ENCODE measurements around the gene OPN1SW. TPM values are rescaled to one million over a fixed set of nuclear protein-coding genes. Genes with fewer than 3 reads are reported as not detected.
A peak's percentile ranks its signal among the peaks of the same experiment; 100 is the strongest.

OPN1SW gene, protein sequence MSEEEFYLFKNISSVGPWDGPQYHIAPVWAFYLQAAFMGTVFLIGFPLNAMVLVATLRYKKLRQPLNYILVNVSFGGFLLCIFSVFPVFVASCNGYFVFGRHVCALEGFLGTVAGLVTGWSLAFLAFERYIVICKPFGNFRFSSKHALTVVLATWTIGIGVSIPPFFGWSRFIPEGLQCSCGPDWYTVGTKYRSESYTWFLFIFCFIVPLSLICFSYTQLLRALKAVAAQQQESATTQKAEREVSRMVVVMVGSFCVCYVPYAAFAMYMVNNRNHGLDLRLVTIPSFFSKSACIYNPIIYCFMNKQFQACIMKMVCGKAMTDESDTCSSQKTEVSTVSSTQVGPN
- polyA plus RNA-seq, result under 1 TPM in 1 of 4 donors, not detected in 3; 0.13 TPM
- long read RNA-seq, donor 1, partial matches to known transcripts, result 50 of 110 reads
- long read RNA-seq, donor 1, other reads (novel, unspliced or antisense), result 60 of 110 reads
- long read RNA-seq, donor 2, result 0 reads
- long read RNA-seq, donor 3, result 0 reads
- long read RNA-seq, donor 4, result 0 reads
- long read RNA-seq, donor 5, result 0 reads
- long read RNA-seq, donor 6, result 0 reads
- long read RNA-seq, donor 7, result 0 reads
- long read RNA-seq, donor 8, result 0 reads
- long read RNA-seq, donor 9, result 0 reads
- long read RNA-seq, donor 10, result 0 reads

DNA sequence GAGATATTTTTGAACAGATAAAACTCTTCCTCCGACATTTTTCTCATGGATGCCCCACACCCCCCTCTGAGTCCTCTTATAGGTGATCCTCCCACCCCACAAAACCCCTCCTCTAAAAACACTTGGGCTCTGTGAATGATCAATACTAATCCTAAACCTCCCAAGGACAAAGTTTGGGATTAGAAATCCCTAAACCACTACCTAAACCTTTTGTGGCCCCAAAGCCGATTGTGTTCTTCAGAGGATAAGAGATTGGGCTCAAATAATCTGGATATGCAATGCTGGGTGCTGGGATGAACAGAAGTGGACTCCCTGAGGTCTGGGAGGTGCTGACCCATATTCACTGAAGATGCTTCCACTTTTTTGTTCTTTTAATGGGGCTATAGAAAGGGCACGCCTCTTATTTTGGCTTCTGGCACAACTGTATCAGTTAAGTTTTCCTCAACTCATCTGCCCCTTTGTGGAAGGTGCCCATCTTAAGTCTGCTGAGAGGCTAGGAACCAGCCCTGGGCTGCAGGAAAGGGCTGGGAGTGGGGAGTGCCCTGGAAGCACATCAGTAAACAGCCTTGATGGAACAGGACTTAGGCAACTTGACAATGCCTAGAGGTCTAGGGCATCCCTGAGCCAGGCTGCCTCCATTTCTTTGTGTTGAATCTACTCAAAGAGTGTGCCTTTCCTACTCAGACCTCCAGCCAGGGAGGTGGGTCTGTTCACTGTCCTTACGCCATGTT is at the start of gene OPN1SW:
OPN1SW (minus strand) TSS at position 51 of the 731 bp plus-strand sequence; CDS start at position 38, 13 bp downstream.
- H3K4me1 ChIP-seq (ENCODE audit: control insufficient read depth in 3 of 3, insufficient read depth in 2 of 3, low read depth in 1 of 3, low read length in 2 of 3), result no peaks in the 10 kb centered on the region
- no peak within 1 kb of the TSS for H3K27ac ChIP-seq (ENCODE audit: low read depth in 1 of 3, low read length in 2 of 3)
- FAIRE-seq (no peak), DNase-seq (no peak)
- no peak within 1 kb of the TSS for H3K4me3 ChIP-seq (ENCODE audit: low read depth in 1 of 3, low read length in 3 of 3)
- 94 to 97% (median 97%) methylated on average over 4 of the region's 4 CpGs for WGBS, 3 donors
- no peaks in the 10 kb centered on the region for H3K9me3 ChIP-seq (ENCODE audit: control insufficient read depth in 2 of 2, insufficient read depth in 1 of 2, low read depth in 1 of 2, low read length in 1 of 2)
- no peaks in the 10 kb centered on the region for H3K27me3 ChIP-seq (ENCODE audit: control insufficient read depth in 3 of 3, insufficient read depth in 3 of 3, low read length in 3 of 3)
- H3K36me3 ChIP-seq (ENCODE audit: control insufficient read depth in 3 of 3, insufficient read depth in 2 of 3, low read depth in 1 of 3, low read length in 3 of 3), result peaks cover 2 to 11% (median 9%) of the 10 kb centered on the region in 3 donors

DNA sequence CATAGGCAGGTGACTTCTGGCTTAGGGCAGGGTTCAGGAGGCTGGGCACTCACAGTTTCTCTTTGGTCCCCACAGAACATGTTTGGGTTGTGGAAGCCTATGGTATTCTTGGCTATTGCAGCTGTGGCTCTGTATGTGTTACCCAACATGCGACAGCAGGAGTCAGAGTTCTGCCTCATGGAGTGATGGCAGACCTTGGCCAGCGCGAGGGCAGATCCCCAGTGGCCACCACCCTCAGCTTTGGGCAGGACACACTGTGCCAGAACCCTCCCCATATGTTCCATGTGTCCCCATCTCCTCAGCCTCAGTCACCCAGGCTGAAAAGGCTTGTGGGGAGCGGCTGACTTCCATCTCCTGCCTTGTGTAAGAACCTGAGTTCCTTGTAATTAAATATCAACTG is 46.1 kb upstream of the OPN1SW start:
- peaks cover 0 to 2% (median 0%) of the 10 kb centered on the region in 3 donors for H3K27me3 ChIP-seq (ENCODE audit: control insufficient read depth in 3 of 3, insufficient read depth in 3 of 3, low read length in 3 of 3)
- peaks cover 0 to 9% (median 0%) of the 10 kb centered on the region in 3 donors for H3K4me1 ChIP-seq (ENCODE audit: control insufficient read depth in 3 of 3, insufficient read depth in 2 of 3, low read depth in 1 of 3, low read length in 2 of 3)
- no peaks in the 10 kb centered on the region for H3K36me3 ChIP-seq (ENCODE audit: control insufficient read depth in 3 of 3, insufficient read depth in 2 of 3, low read depth in 1 of 3, low read length in 3 of 3)
- no peak overlapping the region for H3K4me3 ChIP-seq (ENCODE audit: low read depth in 1 of 3, low read length in 3 of 3)
- DNase-seq (no peak), FAIRE-seq (no peak)
- 90 to 100% (median 95%) methylated on average over 4 of the region's 4 CpGs for WGBS, 3 donors
- no peaks in the 10 kb centered on the region for H3K9me3 ChIP-seq (ENCODE audit: control insufficient read depth in 2 of 2, insufficient read depth in 1 of 2, low read depth in 1 of 2, low read length in 1 of 2)
- no peak overlapping the region for H3K27ac ChIP-seq (ENCODE audit: low read depth in 1 of 3, low read length in 2 of 3)

DNA sequence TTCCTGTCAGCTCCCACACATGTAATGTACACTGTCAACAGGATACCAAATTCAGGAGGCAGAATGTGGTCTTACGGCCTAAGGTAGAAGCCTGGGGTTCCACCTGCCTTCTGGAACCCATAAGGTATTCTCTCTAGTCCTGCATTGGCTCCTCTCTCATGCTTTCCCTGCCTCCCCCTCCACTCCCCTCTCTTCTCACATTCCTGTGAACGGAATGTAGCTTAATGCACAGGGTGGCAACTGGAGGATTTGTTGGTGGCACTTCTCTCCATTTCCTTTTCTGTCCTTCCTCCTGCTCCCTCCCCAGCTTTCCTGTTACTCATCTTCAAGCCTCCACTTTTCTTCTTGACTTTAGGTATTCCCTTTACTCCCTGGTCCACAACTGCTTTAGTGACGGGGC is 43.1 kb upstream of the OPN1SW start:
- peaks cover 0 to 2% (median 0%) of the 10 kb centered on the region in 3 donors for H3K27me3 ChIP-seq (ENCODE audit: control insufficient read depth in 3 of 3, insufficient read depth in 3 of 3, low read length in 3 of 3)
- FAIRE-seq, result no peak
- no peaks in the 10 kb centered on the region for H3K9me3 ChIP-seq (ENCODE audit: control insufficient read depth in 2 of 2, insufficient read depth in 1 of 2, low read depth in 1 of 2, low read length in 1 of 2)
- peaks cover 0 to 3% (median 0%) of the 10 kb centered on the region in 3 donors for H3K4me1 ChIP-seq (ENCODE audit: control insufficient read depth in 3 of 3, insufficient read depth in 2 of 3, low read depth in 1 of 3, low read length in 2 of 3)
- H3K36me3 ChIP-seq (ENCODE audit: control insufficient read depth in 3 of 3, insufficient read depth in 2 of 3, low read depth in 1 of 3, low read length in 3 of 3), result no peaks in the 10 kb centered on the region
- H3K4me3 ChIP-seq (ENCODE audit: low read depth in 1 of 3, low read length in 3 of 3), result no peak overlapping the region
- WGBS, 3 donors, result 79 to 88% (median 86%) methylated on average over 3 of the region's 3 CpGs
- no peak overlapping the region for H3K27ac ChIP-seq (ENCODE audit: low read depth in 1 of 3, low read length in 2 of 3)
- no peak for DNase-seq

DNA sequence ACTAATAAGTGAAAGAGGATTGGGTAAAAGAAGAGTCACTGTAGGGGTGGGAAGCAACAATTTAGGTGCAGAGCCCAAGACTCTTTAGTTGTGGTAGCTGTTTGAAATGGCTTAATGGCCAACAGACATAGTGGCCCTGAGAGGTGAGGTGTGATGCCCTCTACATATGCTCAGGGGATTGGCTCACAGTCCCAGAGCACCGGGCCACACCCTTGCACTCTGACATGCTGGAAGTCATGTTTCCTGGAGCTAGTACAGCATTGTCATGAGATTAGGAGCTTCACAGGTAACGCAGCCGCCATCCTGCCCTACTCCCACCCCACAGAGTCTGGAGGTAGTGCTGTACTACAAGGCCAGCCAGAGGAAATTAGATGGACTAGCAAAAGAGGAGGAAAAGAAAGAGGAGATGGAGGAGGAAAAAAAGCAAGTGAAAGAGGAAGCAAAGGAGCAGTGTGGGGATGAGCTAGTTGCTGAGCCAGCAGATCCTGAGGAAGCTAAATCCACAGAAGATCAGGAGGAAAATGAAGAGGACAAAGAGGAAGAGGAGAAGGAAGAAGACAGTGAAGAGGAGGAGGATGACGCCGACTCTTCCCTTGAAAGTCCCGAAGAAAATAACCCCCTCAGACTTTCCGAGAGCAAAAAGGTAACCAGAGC is 39.8 kb upstream of the OPN1SW start:
- no peak for FAIRE-seq
- Histone ChIP-seq H3K9me3 (ENCODE audit: control insufficient read depth in 2 of 2, insufficient read depth in 1 of 2, low read depth in 1 of 2, low read length in 1 of 2) (no peaks in the 10 kb centered on the region), H3K27me3 (ENCODE audit: control insufficient read depth in 3 of 3, insufficient read depth in 3 of 3, low read length in 3 of 3) (no peaks in the 10 kb centered on the region), H3K4me3 (ENCODE audit: low read depth in 1 of 3, low read length in 3 of 3) (no peak overlapping the region), H3K27ac (ENCODE audit: low read depth in 1 of 3, low read length in 2 of 3) (no peak overlapping the region), H3K4me1 (ENCODE audit: control insufficient read depth in 3 of 3, insufficient read depth in 2 of 3, low read depth in 1 of 3, low read length in 2 of 3) (peaks cover 0 to 9% (median 0%) of the 10 kb centered on the region in 3 donors), H3K36me3 (ENCODE audit: control insufficient read depth in 3 of 3, insufficient read depth in 2 of 3, low read depth in 1 of 3, low read length in 3 of 3) (peaks cover 0 to 4% (median 0%) of the 10 kb centered on the region in 3 donors)
- peak; percentile 28 to 33 for DNase-seq
- 69 to 79% (median 75%) methylated on average over 7 of the region's 7 CpGs for WGBS, 3 donors

DNA sequence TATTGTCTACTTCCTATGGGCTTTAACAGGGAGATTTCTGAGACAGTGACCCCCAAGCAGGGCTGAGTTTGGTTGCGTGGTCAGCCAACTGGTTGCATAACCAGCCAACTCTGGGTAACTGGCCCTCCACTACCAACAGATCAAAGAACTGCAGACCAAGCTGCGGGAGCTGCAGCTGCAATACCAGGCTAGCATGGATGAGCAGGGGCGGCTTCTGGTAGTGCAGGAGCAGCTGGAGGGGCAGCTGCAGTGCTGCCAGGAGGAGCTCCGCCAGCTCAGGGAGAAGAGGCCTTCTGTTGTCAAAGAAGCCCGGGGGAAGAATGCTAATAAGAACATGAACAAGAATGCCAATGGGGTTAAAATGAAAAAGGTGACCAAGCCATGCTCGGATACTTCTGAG is 38.9 kb upstream of the OPN1SW start:
- Histone ChIP-seq H3K27me3 (ENCODE audit: control insufficient read depth in 3 of 3, insufficient read depth in 3 of 3, low read length in 3 of 3) (no peaks in the 10 kb centered on the region), H3K27ac (ENCODE audit: low read depth in 1 of 3, low read length in 2 of 3) (no peak overlapping the region), H3K36me3 (ENCODE audit: control insufficient read depth in 3 of 3, insufficient read depth in 2 of 3, low read depth in 1 of 3, low read length in 3 of 3) (peaks cover 0 to 6% (median 0%) of the 10 kb centered on the region in 3 donors), H3K9me3 (ENCODE audit: control insufficient read depth in 2 of 2, insufficient read depth in 1 of 2, low read depth in 1 of 2, low read length in 1 of 2) (no peaks in the 10 kb centered on the region), H3K4me1 (ENCODE audit: control insufficient read depth in 3 of 3, insufficient read depth in 2 of 3, low read depth in 1 of 3, low read length in 2 of 3) (peaks cover 0 to 9% (median 0%) of the 10 kb centered on the region in 3 donors), H3K4me3 (ENCODE audit: low read depth in 1 of 3, low read length in 3 of 3) (no peak overlapping the region)
- no peak for FAIRE-seq
- no peak for DNase-seq
- WGBS, 3 donors, result 86 to 90% (median 88%) methylated on average over 6 of the region's 6 CpGs

DNA sequence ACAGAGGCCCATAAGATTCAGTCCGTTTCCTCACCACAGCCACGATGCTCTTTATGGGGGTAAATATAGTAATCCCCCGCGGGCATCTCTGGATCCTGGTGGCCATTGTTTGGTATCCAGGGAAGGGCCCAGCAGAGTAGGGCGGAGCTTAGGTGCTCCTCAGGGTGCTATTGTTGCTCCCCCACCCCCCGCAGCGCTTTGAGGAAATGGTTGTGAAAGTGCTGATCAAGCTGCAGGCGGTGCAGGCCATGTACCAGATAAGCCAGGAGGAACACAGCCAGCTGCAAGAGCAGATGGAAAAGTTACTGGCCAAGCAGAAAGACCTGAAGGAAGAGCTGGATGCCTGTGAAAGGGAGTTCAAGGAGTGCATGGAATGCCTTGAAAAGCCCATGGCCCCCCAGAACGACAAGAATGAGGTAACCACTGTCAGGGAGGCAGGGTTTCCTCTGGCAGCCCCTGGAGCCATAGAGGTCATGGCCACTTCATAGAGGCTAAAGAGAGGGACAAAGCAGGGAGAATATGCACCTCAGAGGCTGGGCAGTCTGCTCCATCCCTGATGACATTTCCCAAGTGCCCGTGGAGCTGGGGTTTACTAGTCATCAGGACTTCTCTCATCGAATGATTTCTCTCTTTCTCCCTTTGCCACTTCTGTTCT is 37.0 kb upstream of the OPN1SW start:
- Histone ChIP-seq H3K27me3 (ENCODE audit: control insufficient read depth in 3 of 3, insufficient read depth in 3 of 3, low read length in 3 of 3) (no peaks in the 10 kb centered on the region), H3K36me3 (ENCODE audit: control insufficient read depth in 3 of 3, insufficient read depth in 2 of 3, low read depth in 1 of 3, low read length in 3 of 3) (peaks cover 0 to 6% (median 0%) of the 10 kb centered on the region in 3 donors), H3K27ac (ENCODE audit: low read depth in 1 of 3, low read length in 2 of 3) (no peak overlapping the region), H3K9me3 (ENCODE audit: control insufficient read depth in 2 of 2, insufficient read depth in 1 of 2, low read depth in 1 of 2, low read length in 1 of 2) (no peaks in the 10 kb centered on the region), H3K4me3 (ENCODE audit: low read depth in 1 of 3, low read length in 3 of 3) (no peak overlapping the region), H3K4me1 (ENCODE audit: control insufficient read depth in 3 of 3, insufficient read depth in 2 of 3, low read depth in 1 of 3, low read length in 2 of 3) (peaks cover 0 to 9% (median 0%) of the 10 kb centered on the region in 3 donors)
- DNase-seq (peak; percentile 37 to 59), FAIRE-seq (no peak)
- WGBS, 3 donors, result 33 to 52% (median 42%) methylated on average over 11 of the region's 11 CpGs

DNA sequence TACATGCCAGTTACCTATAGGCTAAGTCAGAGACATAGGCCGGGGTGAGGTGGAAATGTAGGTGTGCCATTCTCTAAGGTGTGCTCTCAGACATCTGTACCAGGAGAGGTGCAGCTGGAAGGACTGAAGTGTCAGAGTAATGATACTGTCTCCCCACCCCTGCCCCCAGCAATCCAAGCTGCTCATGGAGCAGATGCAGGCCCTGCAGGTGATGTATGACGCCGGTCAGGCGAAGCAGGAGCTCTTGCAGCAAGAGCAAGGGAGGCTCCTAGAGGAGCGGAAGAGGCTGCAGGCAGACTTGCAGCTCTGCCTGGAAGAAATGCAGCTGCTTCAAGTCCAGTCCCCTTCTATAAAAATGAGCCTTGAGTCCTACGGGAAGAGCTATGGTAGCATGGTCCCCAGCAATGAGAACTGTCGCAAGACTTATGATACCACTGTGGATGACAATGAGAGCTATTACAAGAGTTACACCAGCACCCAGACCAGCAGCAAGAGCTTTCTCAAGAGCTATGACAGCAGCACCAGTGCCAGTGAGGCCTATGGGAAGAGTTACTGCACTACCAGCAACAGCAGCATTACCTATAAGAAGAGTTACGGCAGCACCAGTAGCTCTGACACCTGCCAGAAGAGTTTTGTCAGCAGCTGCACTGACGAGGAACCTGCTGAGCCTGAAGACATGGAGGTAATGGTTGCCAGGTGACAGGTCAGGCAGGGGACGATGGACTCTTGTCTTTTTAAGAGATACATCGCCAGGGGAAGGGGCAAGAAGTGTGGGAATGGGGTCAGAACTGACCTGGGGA is 36.2 kb upstream of the OPN1SW start:
- FAIRE-seq (no peak), DNase-seq (no peak)
- Histone ChIP-seq H3K27ac (ENCODE audit: low read depth in 1 of 3, low read length in 2 of 3) (no peak overlapping the region), H3K27me3 (ENCODE audit: control insufficient read depth in 3 of 3, insufficient read depth in 3 of 3, low read length in 3 of 3) (no peaks in the 10 kb centered on the region), H3K4me3 (ENCODE audit: low read depth in 1 of 3, low read length in 3 of 3) (no peak overlapping the region), H3K4me1 (ENCODE audit: control insufficient read depth in 3 of 3, insufficient read depth in 2 of 3, low read depth in 1 of 3, low read length in 2 of 3) (peaks cover 0 to 9% (median 0%) of the 10 kb centered on the region in 3 donors), H3K36me3 (ENCODE audit: control insufficient read depth in 3 of 3, insufficient read depth in 2 of 3, low read depth in 1 of 3, low read length in 3 of 3) (peaks cover 0 to 6% (median 0%) of the 10 kb centered on the region in 3 donors), H3K9me3 (ENCODE audit: control insufficient read depth in 2 of 2, insufficient read depth in 1 of 2, low read depth in 1 of 2, low read length in 1 of 2) (no peaks in the 10 kb centered on the region)
- 87 to 94% (median 90%) methylated on average over 11 of the region's 11 CpGs for WGBS, 3 donors
